ENCODE results near the gene ARL6IP6. TPM values are rescaled to one million over a fixed set of nuclear protein-coding genes. Genes with fewer than 3 reads are reported as not detected.

ARL6IP6 gene
- total and polyA plus RNA-seq, 2 of the 13 experiments (the other 11 are each of a cell fraction or from before 2014, with no cell fraction given), result 45.0 to 65.9 TPM

DNA sequence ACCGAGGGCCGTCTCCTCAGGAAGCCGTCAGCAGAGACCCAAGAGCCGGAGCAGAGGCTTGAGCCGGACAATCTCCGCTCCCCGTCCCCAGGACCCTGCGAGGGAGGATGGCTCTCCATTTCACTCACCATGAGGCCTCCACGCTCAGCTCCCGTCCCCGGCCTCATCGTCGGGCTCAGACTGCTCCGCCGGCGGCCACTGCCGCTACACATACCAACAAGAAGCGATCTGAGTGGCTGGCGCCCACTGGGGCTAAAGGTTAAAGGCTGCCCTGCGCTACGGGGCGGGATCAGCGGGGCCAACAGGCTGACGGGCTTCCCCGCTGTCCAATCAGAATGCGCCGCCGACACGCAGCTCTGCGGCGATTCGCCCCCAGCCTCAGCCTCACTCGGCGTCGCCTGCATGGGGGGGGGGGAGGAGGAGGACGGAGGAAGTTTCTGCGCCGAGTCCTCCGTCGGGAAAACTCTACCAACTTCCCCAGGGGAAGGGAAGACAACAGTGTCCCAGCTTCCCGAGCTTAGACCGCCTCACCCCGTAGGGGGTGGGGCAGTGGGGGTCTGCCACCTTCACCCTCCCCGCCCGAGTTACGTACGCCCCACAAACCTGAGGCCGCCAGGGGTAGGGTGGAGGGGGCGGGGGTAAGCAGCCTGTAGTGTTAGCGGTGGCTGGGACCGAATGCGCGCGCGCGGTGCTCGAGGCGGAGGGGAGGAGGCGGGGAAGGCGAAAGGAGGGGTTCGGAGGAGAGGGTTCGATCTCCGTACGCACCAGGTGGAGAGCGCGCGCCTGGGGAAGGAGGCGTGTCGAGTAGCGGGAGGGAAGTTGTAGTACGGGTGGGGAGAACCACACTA, 968 bp upstream of the ARL6IP6 start, which contains the start of gene PRPF40A (continued):
- peak; percentile 96 for TF ChIP-seq TIGD3 (CRISPR knock-in tag; IDR thresholded peaks at IDR 0.05; ENCODE audit: borderline replicate concordance)
- peak; percentile 90 for TF ChIP-seq RBM39 (IDR thresholded peaks at IDR 0.05; ENCODE audit: low read depth, low read length, poor library complexity, severe bottlenecking)
- TF ChIP-seq HOXA9 (CRISPR knock-in tag; IDR thresholded peaks at IDR 0.05; ENCODE audit: borderline replicate concordance), result peak; percentile 86
- TF ChIP-seq SALL1 (CRISPR knock-in tag; IDR thresholded peaks at IDR 0.05), result peak; percentile 61
- TF ChIP-seq DR1 (CRISPR knock-in tag; IDR thresholded peaks at IDR 0.05), result peak; percentile 76
- TF ChIP-seq BCL6 (CRISPR knock-in tag; IDR thresholded peaks at IDR 0.05), result no peak; the same call in 1 of the 2 replicates
- peak; percentile 67; the same call in 1 of the 2 replicates for TF ChIP-seq HES4 (CRISPR knock-in tag; IDR thresholded peaks at IDR 0.05; ENCODE audit: borderline replicate concordance)
- peak; percentile 39; the same call in 1 of the 2 replicates for TF ChIP-seq ATF7-NPFF (CRISPR knock-in tag; IDR thresholded peaks at IDR 0.05; ENCODE audit: low read depth)
- TF ChIP-seq ZBTB1 (CRISPR knock-in tag; IDR thresholded peaks at IDR 0.05; ENCODE audit: borderline replicate concordance), result 0 out of 2 replicates have a peak, but pooled peaks have one; percentile 73
- peak; percentile 73 for TF ChIP-seq HNF4A (CRISPR knock-in tag; IDR thresholded peaks at IDR 0.05)
- peak; percentile 91; the same call in 1 of the 2 replicates for TF ChIP-seq AKAP8 (CRISPR knock-in tag; IDR thresholded peaks at IDR 0.05)
- TF ChIP-seq ZFYVE20 (CRISPR knock-in tag; IDR thresholded peaks at IDR 0.05; ENCODE audit: borderline replicate concordance, low read depth), result 0 out of 2 replicates have a peak, but pooled peaks have one; percentile 77
- TF ChIP-seq, protein P1, sequence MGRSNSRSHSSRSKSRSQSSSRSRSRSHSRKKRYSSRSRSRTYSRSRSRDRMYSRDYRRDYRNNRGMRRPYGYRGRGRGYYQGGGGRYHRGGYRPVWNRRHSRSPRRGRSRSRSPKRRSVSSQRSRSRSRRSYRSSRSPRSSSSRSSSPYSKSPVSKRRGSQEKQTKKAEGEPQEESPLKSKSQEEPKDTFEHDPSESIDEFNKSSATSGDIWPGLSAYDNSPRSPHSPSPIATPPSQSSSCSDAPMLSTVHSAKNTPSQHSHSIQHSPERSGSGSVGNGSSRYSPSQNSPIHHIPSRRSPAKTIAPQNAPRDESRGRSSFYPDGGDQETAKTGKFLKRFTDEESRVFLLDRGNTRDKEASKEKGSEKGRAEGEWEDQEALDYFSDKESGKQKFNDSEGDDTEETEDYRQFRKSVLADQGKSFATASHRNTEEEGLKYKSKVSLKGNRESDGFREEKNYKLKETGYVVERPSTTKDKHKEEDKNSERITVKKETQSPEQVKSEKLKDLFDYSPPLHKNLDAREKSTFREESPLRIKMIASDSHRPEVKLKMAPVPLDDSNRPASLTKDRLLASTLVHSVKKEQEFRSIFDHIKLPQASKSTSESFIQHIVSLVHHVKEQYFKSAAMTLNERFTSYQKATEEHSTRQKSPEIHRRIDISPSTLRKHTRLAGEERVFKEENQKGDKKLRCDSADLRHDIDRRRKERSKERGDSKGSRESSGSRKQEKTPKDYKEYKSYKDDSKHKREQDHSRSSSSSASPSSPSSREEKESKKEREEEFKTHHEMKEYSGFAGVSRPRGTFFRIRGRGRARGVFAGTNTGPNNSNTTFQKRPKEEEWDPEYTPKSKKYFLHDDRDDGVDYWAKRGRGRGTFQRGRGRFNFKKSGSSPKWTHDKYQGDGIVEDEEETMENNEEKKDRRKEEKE (IDR thresholded peaks at IDR 0.05), result no peak
- TF ChIP-seq MYPOP (CRISPR knock-in tag; IDR thresholded peaks at IDR 0.05), result peak; percentile 74
- TF ChIP-seq ZNF333 (CRISPR knock-in tag; IDR thresholded peaks at IDR 0.05; ENCODE audit: borderline replicate concordance), result 0 out of 2 replicates have a peak, but pooled peaks have one; percentile 38
- TF ChIP-seq STAG1 (CRISPR knock-in tag; IDR thresholded peaks at IDR 0.05), result no peak
- TF ChIP-seq ZNF788 (CRISPR knock-in tag; IDR thresholded peaks at IDR 0.05; ENCODE audit: borderline replicate concordance), result peak; percentile 69; the same call in 1 of the 2 replicates
- TF ChIP-seq ZNF761 (CRISPR knock-in tag; conservative IDR thresholded peaks at IDR 0.05), result peak; percentile 91
- TF ChIP-seq HOMEZ (CRISPR knock-in tag; IDR thresholded peaks at IDR 0.05; ENCODE audit: low read depth), result no peak
- TF ChIP-seq FOXO1 (CRISPR knock-in tag; IDR thresholded peaks at IDR 0.05), result no peak; the same call in 1 of the 2 replicates
- TF ChIP-seq GPN1 (CRISPR knock-in tag; IDR thresholded peaks at IDR 0.05; ENCODE audit: borderline replicate concordance), result 0 out of 2 replicates have a peak, but pooled peaks have one; percentile 42
